CD4-positive, CD25-positive, alpha-beta regulatory T cell (primary cell): Measurements from ENCODE around the gene NUAK2. TPM values are rescaled to one million over a fixed set of nuclear protein-coding genes. Genes with fewer than 3 reads are reported as not detected.
A peak's percentile ranks its signal among the peaks of the same experiment; 100 is the strongest.

Experiments used
- ATAC-seq, 2 donors: fragments of 150-1000 bp; cut with Tn5 transposase; one replicate each; pipeline ENCODE4 v1.10.0; 2021; ENCODE audit warnings: low read depth in 2 of 2, moderate number of reproducible peaks in 2 of 2, moderate library complexity in 1 of 2
- DNase-seq, 3 donors: peaks; one replicate each; pipeline versions ENCODE4 v3.0.0 to v3.0.0-alpha.2; 2012 to 2022; ENCODE audit warnings: mixed read lengths in 1 of 3
- H3K27ac ChIP-seq: one replicate; pipeline ENCODE4 v1.7.0; 2013; ENCODE audit warnings: mild to moderate bottlenecking, low read length; ENCODE audit not compliant: insufficient read depth, poor library complexity, severe bottlenecking
- H3K27me3 ChIP-seq: one replicate; pipeline ENCODE4 v1.7.0; 2013; ENCODE audit warnings: low read length; ENCODE audit not compliant: control insufficient read depth, insufficient read depth
- H3K36me3 ChIP-seq: one replicate; pipeline ENCODE4 v1.7.0; 2013; ENCODE audit warnings: mild to moderate bottlenecking, low read length, moderate library complexity; ENCODE audit not compliant: control insufficient read depth, insufficient read depth
- H3K4me1 ChIP-seq: 2 replicates; pipeline ENCODE4 v1.7.0; 2013; ENCODE audit warnings: mild to moderate bottlenecking, low read length; ENCODE audit not compliant: insufficient read depth, control insufficient read depth, poor library complexity, severe bottlenecking
- H3K4me3 ChIP-seq: one replicate; pipeline ENCODE4 v1.7.0; 2013; ENCODE audit warnings: low read depth, mild to moderate bottlenecking, low read length, moderate library complexity
- H3K9me3 ChIP-seq, 2 experiments: 1 replicate in 1 of 2; 2 replicates in 1 of 2; pipeline ENCODE4 v1.7.0; 2013; ENCODE audit warnings: low read length in 2 of 2, mild to moderate bottlenecking in 1 of 2, moderate library complexity in 1 of 2; ENCODE audit not compliant: control insufficient read depth in 2 of 2
- H3K27ac Mint-ChIP-seq, 3 donors: one replicate each; pipeline ENCODE4 v1.8.0; 2020 to 2022; ENCODE audit warnings: mild to moderate bottlenecking in 3 of 3, mixed read lengths in 3 of 3, moderate library complexity in 2 of 3
- H3K27me3 Mint-ChIP-seq: one replicate; pipeline ENCODE4 v1.8.0; 2022; ENCODE audit warnings: mild to moderate bottlenecking, mixed read lengths
- H3K36me3 Mint-ChIP-seq: one replicate; pipeline ENCODE4 v1.8.0; 2020; ENCODE audit warnings: mixed read lengths
- H3K4me1 Mint-ChIP-seq, 4 donors: one replicate each; pipeline ENCODE4 v1.8.0; 2020 to 2022; ENCODE audit warnings: mixed read lengths in 4 of 4, mild to moderate bottlenecking in 1 of 4
- H3K4me3 Mint-ChIP-seq, 4 donors: one replicate each; pipeline ENCODE4 v1.8.0; 2020 to 2022; ENCODE audit warnings: mild to moderate bottlenecking in 4 of 4, mixed read lengths in 4 of 4, moderate library complexity in 3 of 4
- H3K9me3 Mint-ChIP-seq, 7 donors: one replicate each; pipeline ENCODE4 v1.8.0; 2020 to 2022; ENCODE audit warnings: mixed read lengths in 7 of 7, mild to moderate bottlenecking in 3 of 7, moderate library complexity in 2 of 7
- polyA plus RNA-seq, 4 donors: library from polyadenylated mRNA; unstranded; fragments of 300-500 nt; fragmentation: Illumina TruSeq; gene quantifications; one replicate each; pipeline ENCODE4 v1.2.3, GENCODE V29; 2021
- total RNA-seq: library from RNA; stranded (reverse); gene quantifications from one replicate; pipeline ENCODE4 v1.2.3, GENCODE V29; 2022

The NUAK2 gene
- total and polyA plus RNA-seq, 5 donors from 2014 or later = 9.9 to 41.3 (median 18.6) TPM

GRCh38 chr1:205337481-205337880 lies 15.9 kb upstream of the NUAK2 start:
- peaks cover 3% of the 10 kb centered on the region for H3K27me3 ChIP-seq
- H3K27ac ChIP-seq = no peak overlapping the region
- Mint-ChIP-seq H3K27me3 (peaks cover 37% of the 10 kb centered on the region), H3K36me3 (no peaks in the 10 kb centered on the region), H3K27ac (peak overlapping the region in 1 of 3 donors; percentile 7), H3K4me3 (no peak overlapping the region), H3K4me1 (peaks cover 0 to 3% (median 0%) of the 10 kb centered on the region in 4 donors), H3K9me3 (no peaks in the 10 kb centered on the region)
- H3K4me1 ChIP-seq = no peaks in the 10 kb centered on the region
- ATAC-seq (no peak), DNase-seq (no peak)
- H3K4me3 ChIP-seq = no peak overlapping the region
- no peaks in the 10 kb centered on the region for H3K9me3 ChIP-seq
- H3K36me3 ChIP-seq = no peaks in the 10 kb centered on the region

GRCh38 chr1:205335692-205336091 lies 14.1 kb upstream of the NUAK2 start:
- peak; percentile 82 for ATAC-seq
- H3K27me3 Mint-ChIP-seq = peaks cover 22% of the 10 kb centered on the region

GRCh38 chr1:205332015-205332791 lies 10.7 kb upstream of the NUAK2 start:
- Mint-ChIP-seq H3K27ac (no peak overlapping the region), H3K27me3 (peaks cover 17% of the 10 kb centered on the region), H3K4me3 (no peak overlapping the region), H3K4me1 (peaks cover 0 to 2% (median 1%) of the 10 kb centered on the region in 4 donors), H3K36me3 (peaks cover 3% of the 10 kb centered on the region), H3K9me3 (no peaks in the 10 kb centered on the region)
- H3K4me3 ChIP-seq = no peak overlapping the region
- no peak for ATAC-seq
- no peaks in the 10 kb centered on the region for H3K9me3 ChIP-seq
- no peaks in the 10 kb centered on the region for H3K36me3 ChIP-seq
- no peak for DNase-seq
- H3K27ac ChIP-seq = no peak overlapping the region
- H3K4me1 ChIP-seq = no peaks in the 10 kb centered on the region
- H3K27me3 ChIP-seq = no peaks in the 10 kb centered on the region

More at GRCh38 chr1:205335692-205336091, 14.1 kb upstream of the NUAK2 start:
- Histone ChIP-seq H3K4me1 (no peaks in the 10 kb centered on the region), H3K27ac (no peak overlapping the region), H3K27me3 (peaks cover 2% of the 10 kb centered on the region), H3K4me3 (no peak overlapping the region), H3K36me3 (no peaks in the 10 kb centered on the region), H3K9me3 (no peaks in the 10 kb centered on the region)
- H3K27ac Mint-ChIP-seq = no peak overlapping the region
- no peaks in the 10 kb centered on the region for H3K36me3 Mint-ChIP-seq
- peak; percentile 59 to 81 (median 71) for DNase-seq
- no peaks in the 10 kb centered on the region for H3K9me3 Mint-ChIP-seq
- H3K4me3 Mint-ChIP-seq = no peak overlapping the region
- H3K4me1 Mint-ChIP-seq = peaks cover 0 to 2% (median 0%) of the 10 kb centered on the region in 4 donors

GRCh38 chr1:205330150-205330549 lies 8.6 kb upstream of the NUAK2 start:
- peaks cover 11% of the 10 kb centered on the region for H3K27me3 Mint-ChIP-seq
- Histone ChIP-seq H3K27me3 (no peaks in the 10 kb centered on the region), H3K27ac (no peak overlapping the region), H3K4me3 (no peak overlapping the region), H3K36me3 (no peaks in the 10 kb centered on the region), H3K4me1 (peaks cover 3% of the 10 kb centered on the region), H3K9me3 (no peaks in the 10 kb centered on the region)
- DNase-seq (no peak), ATAC-seq (no peak)
- H3K27ac Mint-ChIP-seq = no peak overlapping the region
- H3K9me3 Mint-ChIP-seq = no peaks in the 10 kb centered on the region
- peaks cover 0 to 9% (median 7%) of the 10 kb centered on the region in 4 donors for H3K4me1 Mint-ChIP-seq
- H3K4me3 Mint-ChIP-seq = no peak overlapping the region
- H3K36me3 Mint-ChIP-seq = peaks cover 3% of the 10 kb centered on the region

- H3K4me3 ChIP-seq = no peak overlapping the region
- H3K4me1 Mint-ChIP-seq = peaks cover 0 to 13% (median 8%) of the 10 kb centered on the region in 4 donors
- H3K27ac ChIP-seq = no peak overlapping the region
Measured at GRCh38 chr1:205329719-205330118, 8.2 kb upstream of the NUAK2 start.

GRCh38 chr1:205328476-205328875 lies 6.9 kb upstream of the NUAK2 start:
- peaks cover 15% of the 10 kb centered on the region for H3K27me3 Mint-ChIP-seq
- no peaks in the 10 kb centered on the region for H3K9me3 ChIP-seq
- no peak for DNase-seq
- peaks cover 3% of the 10 kb centered on the region for H3K36me3 Mint-ChIP-seq
- ATAC-seq = no peak
- peaks cover 11% of the 10 kb centered on the region for H3K4me1 ChIP-seq
- no peaks in the 10 kb centered on the region for H3K36me3 ChIP-seq
- no peak overlapping the region for H3K27ac Mint-ChIP-seq
- no peak overlapping the region for H3K4me3 ChIP-seq
- H3K27ac ChIP-seq = no peak overlapping the region
- peaks cover 7 to 24% (median 9%) of the 10 kb centered on the region in 4 donors for H3K4me1 Mint-ChIP-seq
- no peaks in the 10 kb centered on the region for H3K9me3 Mint-ChIP-seq
- H3K4me3 Mint-ChIP-seq = no peak overlapping the region
- H3K27me3 ChIP-seq = no peaks in the 10 kb centered on the region

More at GRCh38 chr1:205329719-205330118, 8.2 kb upstream of the NUAK2 start:
- Mint-ChIP-seq H3K4me3 (no peak overlapping the region), H3K9me3 (no peaks in the 10 kb centered on the region), H3K27me3 (peaks cover 11% of the 10 kb centered on the region), H3K27ac (no peak overlapping the region), H3K36me3 (peaks cover 3% of the 10 kb centered on the region)
- Histone ChIP-seq H3K36me3 (no peaks in the 10 kb centered on the region), H3K27me3 (no peaks in the 10 kb centered on the region), H3K9me3 (no peaks in the 10 kb centered on the region), H3K4me1 (peaks cover 7% of the 10 kb centered on the region)
- no peak for DNase-seq
- no peak for ATAC-seq

- Histone ChIP-seq H3K27me3 (no peaks in the 10 kb centered on the region), H3K9me3 (no peaks in the 10 kb centered on the region), H3K36me3 (no peaks in the 10 kb centered on the region), H3K4me1 (peaks cover 14% of the 10 kb centered on the region), H3K27ac (no peak overlapping the region), H3K4me3 (no peak overlapping the region)
- no peak for ATAC-seq
- H3K27me3 Mint-ChIP-seq = peaks cover 15% of the 10 kb centered on the region
- no peak for DNase-seq
- H3K4me1 Mint-ChIP-seq = peaks cover 7 to 37% (median 14%) of the 10 kb centered on the region in 4 donors
- no peaks in the 10 kb centered on the region for H3K9me3 Mint-ChIP-seq
- no peak overlapping the region for H3K4me3 Mint-ChIP-seq
- peaks cover 3% of the 10 kb centered on the region for H3K36me3 Mint-ChIP-seq
- no peak overlapping the region for H3K27ac Mint-ChIP-seq
Measured at GRCh38 chr1:205326812-205327466, 5.4 kb upstream of the NUAK2 start.
